ENCODE data around the gene NADSYN1.

DNA sequence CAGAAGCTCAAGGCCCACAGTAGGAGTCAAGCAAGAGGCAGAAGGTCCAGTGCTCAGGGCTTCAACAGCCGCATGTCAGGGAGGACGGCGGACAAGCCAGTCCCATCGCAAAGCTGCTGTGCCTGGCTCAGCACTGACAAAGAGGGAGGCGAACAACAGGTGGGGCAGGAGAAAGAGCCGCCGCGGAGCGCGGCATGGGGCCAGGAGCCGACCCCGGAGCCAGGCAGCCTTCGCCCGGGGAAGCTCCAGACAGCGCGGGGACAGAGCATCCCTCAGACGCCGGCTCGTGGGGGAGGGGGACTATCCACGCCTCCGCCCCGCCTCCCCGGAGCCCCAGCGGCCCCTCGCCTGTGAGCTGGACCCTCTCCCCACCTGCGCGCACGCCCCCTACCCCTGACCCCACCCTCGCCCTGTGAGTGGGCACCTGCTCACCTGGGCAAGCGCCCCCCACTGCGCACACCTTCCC, 5.2 kb upstream of the NADSYN1 start:
- TF ChIP-seq, protein P1, sequence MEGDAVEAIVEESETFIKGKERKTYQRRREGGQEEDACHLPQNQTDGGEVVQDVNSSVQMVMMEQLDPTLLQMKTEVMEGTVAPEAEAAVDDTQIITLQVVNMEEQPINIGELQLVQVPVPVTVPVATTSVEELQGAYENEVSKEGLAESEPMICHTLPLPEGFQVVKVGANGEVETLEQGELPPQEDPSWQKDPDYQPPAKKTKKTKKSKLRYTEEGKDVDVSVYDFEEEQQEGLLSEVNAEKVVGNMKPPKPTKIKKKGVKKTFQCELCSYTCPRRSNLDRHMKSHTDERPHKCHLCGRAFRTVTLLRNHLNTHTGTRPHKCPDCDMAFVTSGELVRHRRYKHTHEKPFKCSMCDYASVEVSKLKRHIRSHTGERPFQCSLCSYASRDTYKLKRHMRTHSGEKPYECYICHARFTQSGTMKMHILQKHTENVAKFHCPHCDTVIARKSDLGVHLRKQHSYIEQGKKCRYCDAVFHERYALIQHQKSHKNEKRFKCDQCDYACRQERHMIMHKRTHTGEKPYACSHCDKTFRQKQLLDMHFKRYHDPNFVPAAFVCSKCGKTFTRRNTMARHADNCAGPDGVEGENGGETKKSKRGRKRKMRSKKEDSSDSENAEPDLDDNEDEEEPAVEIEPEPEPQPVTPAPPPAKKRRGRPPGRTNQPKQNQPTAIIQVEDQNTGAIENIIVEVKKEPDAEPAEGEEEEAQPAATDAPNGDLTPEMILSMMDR (IDR thresholded peaks at IDR 0.05) = no peak
- no peak for TF ChIP-seq POLR2A (IDR thresholded peaks at IDR 0.05)

Data from body of pancreas (tissue), 4 donors.